NCI-H146 treated with DMSO at 0.1 percent for 48 hours (cell line): ENCODE measurements around the gene PDIA6.
"Not testable (repeated sequence)": the region's sequence is repeated elsewhere in the genome, so short reads cannot be mapped to it uniquely, and the experiment has no call there.

Source experiments
- DNase-seq: peaks from one replicate; lab custom pipeline; 2025; ENCODE audit not compliant: unreplicated experiment; lab: John Stamatoyannopoulos, UW

Gene PDIA6

DNA sequence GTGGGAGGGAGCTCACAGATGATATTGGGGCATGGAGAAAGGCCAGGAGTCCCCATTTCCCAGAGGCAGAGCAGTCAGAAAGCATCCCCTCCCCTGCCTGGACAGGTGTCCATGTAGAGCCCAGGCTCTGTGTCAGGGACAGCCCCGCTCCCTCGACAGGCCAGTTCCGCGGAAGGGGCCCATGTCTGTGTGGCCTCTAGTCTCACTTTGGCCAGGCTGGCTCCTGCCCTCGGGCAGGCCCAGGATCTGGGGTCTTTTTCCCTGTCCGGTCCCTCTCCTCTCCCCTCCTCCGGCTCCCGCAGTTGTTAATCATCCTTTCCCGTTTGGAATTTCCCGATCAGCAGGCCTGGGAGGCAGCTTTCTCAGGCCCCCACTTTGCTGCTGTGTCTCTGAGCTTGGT lies 20.4 kb upstream of the PDIA6 start:
- no peak for DNase-seq

DNA sequence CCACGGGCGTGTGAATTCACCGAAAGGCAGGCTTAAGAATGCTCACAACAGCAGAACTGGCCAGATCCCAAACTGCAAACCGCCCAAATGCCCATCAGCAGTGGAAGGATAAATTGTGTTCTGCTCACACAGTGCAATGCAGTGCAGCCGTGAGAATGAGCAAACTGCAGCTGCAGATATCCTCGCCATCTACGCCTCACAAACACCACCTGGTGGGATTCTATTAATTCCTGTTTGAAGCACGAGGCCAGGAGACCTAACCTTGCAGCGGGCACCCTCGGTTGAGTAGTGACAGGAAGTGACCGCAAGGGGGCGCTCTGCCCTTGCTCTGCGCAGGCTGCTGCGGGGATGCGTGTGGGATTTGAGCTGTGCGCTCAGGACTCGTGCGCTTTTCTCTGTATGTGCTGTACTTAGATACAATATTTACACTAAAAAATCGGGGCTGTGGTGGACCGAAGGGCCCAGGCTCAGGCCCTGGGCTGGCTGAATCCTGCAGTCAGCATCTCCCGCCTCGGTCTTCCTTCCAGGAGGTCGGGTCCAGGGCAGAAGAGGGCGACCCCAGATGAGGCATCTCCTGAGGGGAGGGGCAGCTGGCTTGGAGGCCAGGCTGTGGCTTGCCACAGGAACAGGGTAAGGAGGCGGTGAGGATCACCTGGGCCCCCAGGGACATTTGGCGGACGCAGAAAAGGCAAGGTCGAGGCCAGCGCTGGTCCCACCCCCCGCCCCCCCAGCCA lies 19.8 kb upstream of the PDIA6 start:
- DNase-seq: peak; percentile 87

DNA sequence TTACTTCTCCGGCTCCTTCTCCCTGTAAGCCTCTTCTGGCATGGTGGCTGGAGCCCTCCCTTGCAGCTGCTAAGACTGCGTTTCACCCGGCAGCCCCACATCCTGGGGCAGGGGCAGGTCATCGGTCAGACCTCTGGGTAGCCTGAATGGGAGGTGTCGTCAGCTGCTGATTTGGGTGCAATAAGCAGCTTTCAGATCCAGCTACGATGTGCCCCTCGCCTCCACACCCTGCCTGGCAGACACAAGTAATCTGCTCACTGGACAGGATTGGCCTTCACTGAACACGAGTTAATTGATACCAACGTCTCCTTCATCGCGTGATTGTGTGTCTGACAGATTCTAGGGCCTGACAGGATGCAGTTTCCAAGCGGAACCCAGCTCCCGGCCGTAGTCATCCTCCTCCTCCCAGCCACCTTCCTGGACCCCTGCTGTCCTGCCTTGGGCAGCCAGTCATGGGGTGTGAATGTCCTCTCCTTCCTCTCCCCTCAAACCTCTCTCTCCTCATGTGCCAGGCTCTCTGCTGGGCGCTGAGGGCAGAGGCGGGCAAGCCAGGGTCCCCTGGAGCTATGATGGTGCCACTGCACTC lies 18.9 kb upstream of the PDIA6 start:
- no peak for DNase-seq

DNA sequence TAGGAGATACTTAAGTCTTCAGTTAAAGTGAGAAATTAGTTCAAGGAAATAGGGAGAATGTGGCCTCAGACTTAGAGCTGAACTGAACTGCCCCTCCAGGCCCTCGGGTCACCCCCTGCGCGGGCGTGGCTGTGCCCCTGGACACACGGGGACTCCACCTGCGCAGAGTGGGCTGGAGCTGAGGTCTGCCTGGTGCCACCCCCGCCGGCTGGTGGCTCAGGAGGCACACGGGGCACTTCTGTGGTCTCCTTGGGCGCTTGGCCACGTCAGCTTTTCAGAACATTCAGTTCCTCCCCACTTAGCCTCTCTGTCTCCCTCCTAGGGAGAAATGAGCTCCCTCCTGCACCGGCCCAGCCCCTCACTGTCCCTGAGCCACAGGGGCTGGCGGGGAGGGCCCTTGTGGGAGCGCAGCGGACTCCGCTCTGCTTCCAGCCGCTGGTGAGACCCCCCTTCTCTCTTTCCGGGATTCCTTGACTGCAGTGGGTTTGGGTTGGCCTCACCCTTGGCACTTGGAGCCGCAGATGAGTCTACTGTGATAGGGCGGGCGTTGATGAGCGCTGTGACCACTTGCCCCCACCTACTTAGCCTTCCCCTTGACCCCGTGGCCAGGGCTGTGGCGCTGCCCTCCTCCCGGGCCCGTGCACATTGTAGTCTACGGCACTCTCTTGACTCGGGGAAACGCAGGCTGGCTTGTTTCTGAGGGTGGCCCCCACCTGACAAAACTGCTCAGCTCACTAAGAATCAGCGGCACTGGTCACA lies 18.2 kb upstream of the PDIA6 start:
- DNase-seq: no peak

DNA sequence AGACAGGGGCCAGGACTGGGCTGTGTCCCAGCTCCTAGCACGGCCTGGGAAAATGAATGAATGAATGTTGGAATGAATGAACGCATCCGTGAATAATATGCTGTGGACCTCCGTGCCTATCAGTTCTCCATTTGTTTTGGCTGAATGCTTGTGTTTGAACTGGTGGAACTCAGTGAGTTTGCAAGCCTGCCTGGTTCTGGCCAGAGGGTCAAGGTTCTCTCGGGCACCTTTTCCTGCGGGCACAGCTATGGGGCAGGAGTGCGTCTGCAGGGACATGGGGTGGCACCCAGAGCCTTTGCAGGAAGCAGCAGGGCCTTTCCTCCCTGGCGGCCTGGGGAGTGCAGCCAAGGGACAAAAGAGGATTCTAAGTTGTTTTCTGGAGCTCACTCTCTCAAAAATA lies 17.6 kb upstream of the PDIA6 start:
- DNase-seq: no peak

DNA sequence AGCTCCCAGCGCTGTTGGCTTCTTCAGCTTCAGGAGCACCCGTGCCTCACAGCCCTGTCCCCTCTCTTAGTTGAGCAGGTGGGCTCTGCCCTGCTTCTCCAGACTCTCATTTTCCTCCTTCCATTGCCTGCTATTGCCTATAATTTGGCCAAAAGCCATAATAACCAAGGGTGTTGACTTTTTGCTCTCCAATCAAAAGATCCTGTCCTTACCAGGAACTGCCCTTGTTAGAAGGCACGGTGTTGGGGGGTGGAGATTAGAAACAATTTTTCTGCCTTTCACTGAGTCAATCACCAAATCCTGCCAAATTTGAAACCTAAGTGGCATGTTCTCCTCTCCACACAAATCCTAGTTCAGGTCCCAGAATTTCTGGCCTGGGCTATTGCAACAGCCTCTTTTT lies 16.7 kb upstream of the PDIA6 start:
- DNase-seq: no peak

DNA sequence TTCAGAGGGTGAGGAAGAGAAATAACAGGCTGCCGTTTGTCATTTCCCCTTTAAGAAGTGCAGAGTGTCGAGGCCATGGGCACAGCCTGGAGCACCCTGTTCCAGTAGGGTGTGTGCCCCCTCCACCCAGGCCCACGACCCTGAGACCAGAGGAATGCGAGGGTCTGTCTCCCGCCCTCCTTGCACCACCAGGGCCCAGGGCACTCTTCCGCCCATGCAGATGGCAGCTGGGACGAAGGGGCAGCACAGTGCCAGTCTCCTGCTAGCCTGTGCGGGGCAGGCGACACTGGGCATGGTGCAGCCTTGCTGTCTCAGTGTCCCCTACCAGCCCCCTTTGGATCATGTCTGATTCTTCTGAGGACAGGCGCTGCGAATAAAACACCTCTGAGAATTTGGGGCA lies 15.8 kb upstream of the PDIA6 start:
- no peak for DNase-seq

DNA sequence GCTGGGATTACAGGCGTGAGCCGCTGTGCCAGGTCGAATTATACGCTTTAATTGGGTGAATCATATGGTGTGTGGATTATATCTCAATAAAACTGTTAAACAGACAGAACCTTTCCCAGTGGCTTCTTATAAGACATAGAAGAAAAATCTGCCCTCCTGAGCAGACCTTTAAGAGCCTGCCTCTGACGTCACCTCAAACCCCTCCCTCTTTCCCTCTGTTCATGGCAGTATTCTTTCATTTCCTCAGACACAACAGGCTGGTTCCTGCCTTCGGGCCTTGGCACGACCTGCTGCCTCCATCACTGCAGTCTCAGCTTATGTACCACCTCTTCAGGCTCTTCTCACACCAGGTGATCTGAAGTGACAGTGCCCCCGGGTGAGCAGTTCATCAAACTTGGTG lies 14.0 kb upstream of the PDIA6 start:
- DNase-seq: no peak

DNA sequence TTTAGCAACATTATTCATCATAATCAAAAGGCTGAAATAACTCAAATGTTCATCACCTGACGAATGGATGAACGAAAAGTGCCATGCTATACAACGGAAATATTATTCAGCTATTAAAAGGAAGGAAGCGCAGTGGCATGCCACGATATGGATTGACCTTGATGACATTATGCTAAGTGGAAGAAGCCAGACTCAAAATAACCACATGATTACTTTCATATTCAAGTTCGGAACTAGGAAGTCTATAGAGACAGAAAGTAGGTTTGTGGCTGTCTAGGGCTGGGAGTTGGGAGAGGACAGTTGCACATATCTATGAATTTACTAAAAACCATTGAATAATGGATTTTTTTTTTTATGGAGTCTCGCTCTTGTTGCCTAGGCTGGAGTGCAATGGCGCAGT lies 13.4 kb upstream of the PDIA6 start:
- DNase-seq: no peak

DNA sequence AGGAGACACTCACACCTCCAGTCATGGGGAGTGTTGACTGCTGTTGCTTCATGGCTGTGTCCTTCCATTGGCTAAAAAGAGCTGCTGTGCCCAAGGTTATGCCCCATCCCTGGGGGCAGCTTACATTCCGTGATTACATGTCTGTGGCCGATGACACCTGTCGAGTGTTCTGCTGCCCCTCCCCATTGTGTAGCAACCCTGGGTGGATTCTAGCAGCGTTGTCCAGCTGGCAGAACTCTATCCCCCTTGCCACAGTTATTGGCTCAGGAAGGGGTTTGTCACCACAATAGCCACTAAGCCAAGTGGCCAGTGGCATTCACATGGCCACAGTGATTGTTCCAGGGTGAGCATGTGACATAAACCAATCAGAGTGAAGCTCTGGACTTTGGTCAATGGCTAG lies 11.6 kb upstream of the PDIA6 start:
- DNase-seq: no peak

DNA sequence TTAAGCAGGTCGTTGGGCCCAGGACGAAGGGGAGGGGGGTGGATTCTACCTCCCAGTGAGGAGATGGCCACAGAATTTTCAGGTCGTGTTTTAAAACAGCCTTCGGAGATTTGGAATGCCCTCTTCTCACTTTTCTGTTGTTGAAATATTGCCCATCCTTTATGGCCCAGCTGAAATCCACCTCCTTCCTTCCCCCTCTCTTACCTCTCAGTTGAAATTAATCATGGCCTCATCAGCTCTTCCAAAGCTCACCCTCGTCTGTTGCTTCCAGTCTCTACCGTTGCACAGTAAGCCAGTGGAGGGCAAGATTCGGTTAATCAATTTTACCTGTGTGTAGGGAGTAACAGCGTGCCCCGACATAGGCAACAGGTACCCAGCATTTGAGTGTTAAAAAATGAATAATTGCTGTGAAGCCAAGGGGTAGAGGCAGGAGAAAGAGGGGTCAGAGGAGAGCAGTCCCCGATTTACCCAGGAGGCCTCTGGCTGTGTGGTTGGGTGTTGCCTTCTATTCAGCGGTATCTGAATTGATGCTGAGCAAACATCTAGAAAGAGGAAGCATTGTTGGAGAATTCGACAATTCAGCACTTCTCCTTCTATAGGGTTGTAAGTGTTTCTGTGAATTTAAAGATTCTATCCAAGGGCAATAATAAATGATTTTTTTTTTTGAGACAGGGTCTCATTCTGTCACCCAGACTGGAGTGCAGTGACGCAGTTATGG lies 8.6 kb upstream of the PDIA6 start:
- no peak for DNase-seq

DNA sequence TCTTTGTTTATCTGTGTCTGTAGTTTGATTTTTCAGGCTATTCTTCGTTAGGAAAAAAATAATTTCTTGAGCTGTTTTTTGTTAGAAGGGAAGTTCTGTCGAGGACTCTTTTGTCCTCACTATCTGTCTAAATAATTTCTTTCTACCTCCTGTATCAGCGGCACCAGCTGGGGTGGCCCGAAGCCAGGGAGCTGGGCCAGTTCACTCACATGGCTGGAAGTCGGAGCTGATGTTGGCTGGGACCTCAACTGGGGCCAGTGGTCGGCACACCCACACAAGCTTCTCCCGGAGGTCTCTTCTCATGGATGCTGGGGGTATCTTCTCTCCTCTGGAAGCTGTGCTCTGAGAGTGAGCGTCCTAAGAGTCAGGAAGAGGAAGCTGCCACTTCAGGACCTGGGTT lies 8.0 kb upstream of the PDIA6 start:
- DNase-seq: no peak

DNA sequence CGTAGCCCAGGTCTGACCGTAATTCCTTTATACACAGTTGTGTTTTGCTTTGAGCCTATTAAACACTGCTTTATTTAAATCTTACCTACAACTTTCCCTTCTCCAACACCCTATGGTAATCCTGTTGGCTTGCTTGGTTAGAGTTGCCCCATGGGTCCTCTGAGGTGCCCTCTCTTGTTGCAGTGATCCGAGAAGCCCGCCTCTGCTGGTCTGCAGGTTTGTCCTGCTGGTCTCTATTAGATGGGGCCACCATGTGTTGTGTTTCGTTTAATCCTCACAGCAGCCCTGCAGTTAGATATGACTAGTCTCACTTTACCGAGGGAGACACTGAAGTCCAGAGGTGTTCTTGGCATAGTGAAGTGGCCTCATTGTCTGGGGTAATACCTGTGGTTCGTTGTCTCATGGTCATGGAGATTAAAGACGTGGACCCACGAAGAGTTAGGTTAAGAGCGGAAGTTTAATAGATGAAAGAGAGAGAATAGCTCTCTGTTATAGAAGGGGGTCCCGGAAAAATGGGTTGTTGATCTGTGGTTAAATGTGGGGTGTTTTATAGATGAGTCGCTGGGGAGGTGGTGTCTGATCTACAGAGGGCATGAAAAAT lies 7.2 kb upstream of the PDIA6 start:
- DNase-seq: no peak

DNA sequence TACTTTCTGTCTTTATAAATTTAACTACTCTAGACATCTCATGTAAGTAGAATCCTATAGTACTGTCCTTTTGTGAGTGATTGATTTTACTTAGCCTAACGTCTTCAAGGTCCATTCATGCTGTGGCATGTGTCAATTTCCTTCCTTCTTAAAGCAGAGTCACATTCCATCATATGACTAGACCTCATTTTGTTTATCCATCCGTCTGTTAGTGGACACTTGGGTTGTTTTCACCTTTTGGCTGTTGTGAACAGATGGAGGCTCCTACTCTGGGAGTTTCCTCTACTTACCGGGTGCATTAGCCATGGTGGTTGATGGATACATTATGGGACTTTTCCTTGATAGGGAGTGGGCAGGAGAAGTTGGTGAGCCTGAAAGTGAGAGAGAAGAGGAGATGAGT lies 6.4 kb upstream of the PDIA6 start:
- no peak for DNase-seq

DNA sequence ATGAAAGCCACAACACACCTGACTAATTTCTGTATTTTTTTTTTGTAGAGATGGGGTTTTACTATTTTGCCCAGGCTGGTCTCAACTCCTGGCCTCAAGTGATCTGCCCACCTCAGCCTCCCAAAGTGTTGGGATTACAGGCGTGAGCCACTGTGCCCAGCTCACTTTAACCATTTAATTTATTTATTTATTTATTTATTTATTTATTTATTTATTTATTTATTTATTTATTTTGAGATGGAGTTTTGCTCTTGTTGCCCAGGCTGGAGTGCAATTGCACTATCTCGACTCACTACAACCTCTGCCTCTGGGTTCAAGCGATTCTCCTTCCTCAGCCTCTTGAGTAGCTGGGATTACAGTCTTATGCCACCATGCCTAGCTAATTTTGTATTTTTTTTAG lies 5.7 kb upstream of the PDIA6 start:
- not testable (repeated sequence) for DNase-seq

DNA sequence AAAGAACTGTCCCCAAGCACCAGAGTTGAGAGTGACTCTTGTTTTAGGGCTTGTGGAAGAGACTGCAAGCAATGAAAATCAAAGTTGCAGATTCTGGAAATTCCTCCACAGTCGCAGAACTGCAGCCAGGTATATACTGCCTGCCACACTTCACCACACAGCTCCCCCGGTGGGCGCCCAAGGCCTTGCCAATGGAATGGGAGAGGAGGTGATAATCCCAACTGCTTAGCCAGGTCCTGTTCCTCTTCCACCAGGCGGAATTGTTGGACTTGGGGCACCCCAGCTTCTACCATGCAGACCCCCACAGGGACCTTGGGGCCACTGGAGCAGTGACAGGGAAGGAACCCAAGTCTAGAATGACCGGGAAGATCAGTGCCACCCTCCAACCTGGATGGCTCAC lies 4.8 kb upstream of the PDIA6 start:
- no peak for DNase-seq

DNA sequence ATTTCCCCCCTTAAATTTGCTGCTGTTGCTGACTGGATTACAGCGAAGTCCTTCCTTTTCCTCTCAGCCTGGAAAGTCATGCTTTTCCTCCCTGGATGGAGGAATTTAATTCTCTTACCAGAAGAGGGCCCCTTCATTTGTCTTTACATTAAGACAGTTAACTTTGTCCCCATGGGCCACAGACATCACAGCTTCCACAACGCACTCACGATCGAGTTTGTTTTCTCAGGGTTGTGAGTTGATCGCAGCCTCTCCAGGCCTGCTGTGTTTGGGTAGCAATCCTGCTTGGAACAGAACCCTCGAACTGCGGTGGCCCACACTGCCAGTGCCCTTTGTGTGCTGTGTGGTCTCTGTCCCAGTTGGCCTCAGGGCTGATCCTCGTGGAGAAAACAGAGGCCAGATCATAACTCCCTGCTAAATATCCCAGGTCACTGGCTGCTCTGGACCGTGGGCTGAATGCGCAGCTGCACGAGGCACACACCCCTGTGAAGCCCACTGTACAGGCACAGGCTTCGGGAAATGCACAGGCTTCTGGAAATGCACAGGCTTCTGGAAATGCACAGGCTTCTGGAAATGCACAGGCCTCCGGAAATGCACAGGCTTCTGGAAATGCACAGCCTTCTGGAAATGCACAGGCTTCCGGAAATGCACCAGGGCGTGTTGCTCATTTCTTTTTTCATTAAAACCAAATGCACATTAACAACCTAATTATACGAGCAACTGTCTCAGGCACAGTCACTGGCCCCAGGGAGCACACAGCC lies 2.2 kb upstream of the PDIA6 start:
- no peak for DNase-seq

DNA sequence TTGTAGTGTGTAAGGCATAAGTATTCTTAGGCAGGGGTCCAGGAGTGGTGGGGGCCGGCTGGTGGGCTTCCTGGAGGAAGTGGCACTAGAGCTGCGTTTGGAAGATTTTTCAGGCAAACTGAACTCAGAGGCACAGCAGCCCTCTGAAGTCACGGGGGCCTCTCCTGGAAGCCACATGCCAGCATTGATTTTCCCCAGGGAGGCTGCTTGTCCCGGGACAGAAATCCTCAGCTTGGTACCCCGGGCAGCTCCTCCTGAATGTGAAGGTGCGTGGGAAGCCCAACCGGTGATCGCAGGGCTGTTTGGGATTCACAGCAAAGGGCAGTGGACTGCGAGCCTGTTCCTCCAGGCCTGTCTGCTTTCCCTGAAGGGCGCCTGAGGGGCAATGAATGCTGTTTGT lies 1.6 kb upstream of the PDIA6 start:
- DNase-seq: no peak

DNA sequence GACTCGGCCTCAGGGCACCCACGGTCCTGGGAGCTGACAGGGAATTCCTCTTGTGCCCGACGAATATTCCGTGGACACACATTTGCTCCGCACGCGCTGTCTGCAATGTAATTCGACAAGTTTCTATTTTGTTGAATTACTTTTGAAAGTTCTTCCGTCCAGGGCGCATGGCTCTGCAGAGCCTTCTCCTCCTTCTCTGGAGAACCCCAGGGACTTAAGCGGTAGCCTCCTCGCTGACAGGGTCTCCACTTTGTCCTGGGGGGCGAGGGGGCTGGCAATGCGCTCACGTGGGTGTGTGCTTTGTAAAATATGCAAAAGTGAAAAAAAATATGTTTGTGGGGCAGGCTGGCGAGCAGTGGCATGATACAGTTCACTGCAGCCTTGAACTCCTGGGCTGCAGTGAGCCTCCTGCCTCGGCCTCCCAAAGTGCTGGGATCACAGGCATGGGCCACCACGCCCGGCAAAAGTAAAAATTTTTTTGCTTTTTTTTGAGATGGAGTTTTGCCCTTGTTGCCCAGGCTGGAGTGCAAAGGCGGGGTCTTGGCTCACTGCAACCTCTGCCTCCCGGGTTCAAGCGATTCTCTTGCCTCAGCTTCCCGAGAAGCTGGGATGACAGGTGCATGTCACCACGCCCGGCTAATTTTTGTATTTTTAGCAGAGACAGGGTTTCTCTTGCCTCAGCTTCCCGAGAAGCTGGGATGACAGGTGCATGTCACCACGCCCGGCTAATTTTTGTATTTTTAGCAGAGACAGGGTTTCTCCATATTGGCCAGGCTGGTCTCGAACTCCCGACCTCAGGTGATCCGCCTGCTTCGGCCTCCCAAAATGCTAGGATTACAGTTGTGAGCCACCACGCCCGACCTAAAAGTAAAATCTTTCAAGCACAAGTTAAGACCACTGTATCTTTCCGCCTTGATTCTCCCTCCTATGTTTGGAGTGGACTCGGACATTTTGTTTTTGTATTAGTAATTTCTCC lies 866 bp upstream of the PDIA6 start:
- not testable (repeated sequence) for DNase-seq
